Spleen (tissue), 11 donors: ENCODE data around the gene ZFP62. TPM values are rescaled to one million over a fixed set of nuclear protein-coding genes. Genes with fewer than 3 reads are reported as not detected.

Experiments
- DNase-seq: peaks from one replicate; pipeline ENCODE4 v3.0.0-alpha.2; 2020
- H3K27ac ChIP-seq, 8 donors: fragments of 200-600 bp; sonication (generic) in 7 of 8; 1 replicate in 4 of 8; 2 replicates in 4 of 8; pipeline versions ENCODE4 v1.5.0 to v1.8.0; 2016 to 2021; ENCODE audit warnings: inconsistent platforms in 4 of 8, mild to moderate bottlenecking in 4 of 8, moderate library complexity in 1 of 8
- H3K27me3 ChIP-seq, 7 donors: fragments of 200-600 bp; sonication (generic) in 6 of 7; replicated peaks in 1 of 7; 1 replicate in 4 of 7; 2 replicates in 3 of 7; pipeline versions ENCODE4 v1.5.0 to v1.8.0; 2016 to 2021; ENCODE audit warnings: inconsistent platforms in 3 of 7, mild to moderate bottlenecking in 1 of 7
- H3K36me3 ChIP-seq, 6 donors: fragments of 200-600 bp; sonication (generic) in 5 of 6; 1 replicate in 4 of 6; 2 replicates in 2 of 6; pipeline versions ENCODE4 v1.5.0 to v1.8.0; 2016 to 2021; ENCODE audit warnings: inconsistent platforms in 2 of 6
- H3K4me1 ChIP-seq, 6 donors: fragments of 200-600 bp; sonication (generic) in 5 of 6; 1 replicate in 3 of 6; 2 replicates in 3 of 6; pipeline versions ENCODE4 v1.5.0 to v1.8.0; 2016 to 2021; ENCODE audit warnings: inconsistent platforms in 3 of 6
- H3K4me3 ChIP-seq, 8 donors: fragments of 200-600 bp; sonication (generic) in 7 of 8; 1 replicate in 4 of 8; 2 replicates in 4 of 8; pipeline versions ENCODE4 v1.5.0 to v1.8.0; 2016 to 2021; ENCODE audit warnings: inconsistent platforms in 4 of 8, mild to moderate bottlenecking in 4 of 8, moderate library complexity in 2 of 8
- H3K9me3 ChIP-seq, 8 donors: fragments of 200-600 bp; sonication (generic) in 7 of 8; 1 replicate in 4 of 8; 2 replicates in 4 of 8; pipeline versions ENCODE4 v1.5.0 to v1.8.0; 2016 to 2021; ENCODE audit warnings: inconsistent platforms in 4 of 8
- POLR2A ChIP-seq, 3 donors: fragments of 450-650 bp; IDR thresholded peaks; one replicate each; pipeline ENCODE4 v1.5.1; 2017; ENCODE audit warnings: antibody characterized with exemption in 3 of 3, mild to moderate bottlenecking in 1 of 3
- POLR2AphosphoS5 ChIP-seq, 3 donors: sonication (generic); formaldehyde crosslinking; IDR thresholded peaks; one replicate each; pipeline ENCODE4 v1.5.1; 2017; ENCODE audit warnings: antibody characterized with exemption in 3 of 3
- WGBS, 5 donors: extraction: QIAGEN DNeasy Blood & Tissue Kit in 3 of 5; methylation state at CpG; one replicate each; pipeline versions ENCODE4 v1.1.5 to v1.1.7; 2013 to 2018; 5-methylcytosine and 5-hydroxymethylcytosine counted together
- intact Hi-C: fragments of 100-400 bp; cut with DNase I; formaldehyde crosslinking; loops from one replicate; pipeline ENCODE4 v1.15.0; 2023; ENCODE audit warnings: low total_unique reads
- polyA plus RNA-seq, 3 donors: library from polyadenylated mRNA; stranded (reverse); fragments of 200-250 nt; gene quantifications; one replicate each; pipeline ENCODE4 v1.2.1, GENCODE V29; 2013
- total RNA-seq, 7 donors: library from RNA; depleted of rRNA in 3 of 7; stranded (reverse); fragments of >200 nt in 3 of 7; fragmentation: NEBNext Ultra II Directional in 4 of 7; extraction: Animal tissue kit (Norgen Biotek cat#: 25700) in 4 of 7; gene quantifications; one replicate each; pipeline versions ENCODE4 v1.1.0 to v1.2.1, GENCODE V29; 2016 to 2021
- TF ChIP-seq, protein P1 (sequence below), 11 experiments: fragments of 200-600 bp in 7 of 11; fragments of 450-650 bp in 4 of 11; sonication (generic) in 4 of 11; IDR thresholded peaks in 8 of 11; conservative IDR thresholded peaks in 3 of 11; 1 replicate in 7 of 11; 2 replicates in 4 of 11; pipeline versions ENCODE4 v1.4.0 to v1.8.0; 2016 to 2021; ENCODE audit warnings: antibody characterized with exemption in 11 of 11, inconsistent platforms in 4 of 11, mild to moderate bottlenecking in 1 of 11
- donor health status: healthy with polysubstance abuse.
- donor health status: DM: no; HTN: no; CAD: no; lungs with moderate emphysema.
- donor health status: DM: no; HTN: no; CAD: no.
- donor health status: Bipolar disorder and iron deficiency.
- donor health status: healthy.
- donor health status: DM: no; HTN: no; CAD: no.
- donor health status: DM: yes; HTN: yes; CAD: no.

Gene ZFP62
- total and polyA plus RNA-seq, 10 donors = 20.2 to 31.5 (median 27.6) TPM

DNA sequence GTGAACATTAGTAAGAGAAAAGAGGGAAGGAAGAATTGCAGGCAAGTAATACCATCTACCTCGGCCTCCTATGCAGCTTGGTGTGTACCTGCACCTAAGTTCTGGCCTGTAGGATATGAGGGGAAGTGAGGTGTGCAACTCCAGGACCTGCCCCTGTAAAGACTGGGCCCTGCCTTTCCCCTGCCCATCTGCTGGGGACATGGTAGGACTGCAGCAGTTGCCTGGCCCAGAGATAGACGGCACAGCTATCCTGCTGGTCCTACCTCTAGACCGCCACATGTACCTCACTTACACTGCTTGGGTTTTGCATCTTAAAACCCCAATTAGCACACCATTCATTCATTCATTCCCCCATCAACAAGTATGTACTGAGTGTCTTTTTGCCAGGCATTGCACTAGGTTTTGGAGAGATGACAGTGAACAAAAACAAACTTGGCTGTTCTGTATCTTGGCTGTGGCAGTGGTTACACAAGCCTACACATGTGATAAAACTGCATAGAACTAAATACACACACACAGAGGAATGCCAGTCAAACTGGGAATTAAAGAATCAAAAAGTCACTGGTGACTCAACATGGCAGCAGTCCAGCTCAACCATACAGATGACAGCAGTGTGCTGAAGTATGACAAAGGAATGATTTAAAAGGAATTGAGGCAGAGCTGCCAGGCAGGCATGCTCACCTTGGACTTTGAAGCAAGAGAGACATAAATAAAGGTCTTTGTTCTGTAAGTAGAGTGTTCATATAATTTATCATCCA lies 35.1 kb downstream of the ZFP62 start:
- Histone ChIP-seq H3K4me3 (no peak overlapping the region), H3K9me3 (peaks cover 0 to 18% (median 8%) of the 10 kb centered on the region in 8 donors), H3K27me3 (no peaks in the 10 kb centered on the region), H3K36me3 (peaks cover 0 to 13% (median 0%) of the 10 kb centered on the region in 6 donors), H3K4me1 (peaks cover 6 to 37% (median 17%) of the 10 kb centered on the region in 6 donors), H3K27ac (peak overlapping the region in 1 of 8 donors; percentile 18)
- WGBS, 5 donors = 85 to 100% (median 90%) methylated on average over 3 of the region's 3 CpGs
- no peak for DNase-seq
- intact Hi-C loops = no loop called here
- TF ChIP-seq POLR2AphosphoS5 (IDR thresholded peaks at IDR 0.05) (no peak), POLR2A (IDR thresholded peaks at IDR 0.05) (no peak)
- TF ChIP-seq, protein P1, sequence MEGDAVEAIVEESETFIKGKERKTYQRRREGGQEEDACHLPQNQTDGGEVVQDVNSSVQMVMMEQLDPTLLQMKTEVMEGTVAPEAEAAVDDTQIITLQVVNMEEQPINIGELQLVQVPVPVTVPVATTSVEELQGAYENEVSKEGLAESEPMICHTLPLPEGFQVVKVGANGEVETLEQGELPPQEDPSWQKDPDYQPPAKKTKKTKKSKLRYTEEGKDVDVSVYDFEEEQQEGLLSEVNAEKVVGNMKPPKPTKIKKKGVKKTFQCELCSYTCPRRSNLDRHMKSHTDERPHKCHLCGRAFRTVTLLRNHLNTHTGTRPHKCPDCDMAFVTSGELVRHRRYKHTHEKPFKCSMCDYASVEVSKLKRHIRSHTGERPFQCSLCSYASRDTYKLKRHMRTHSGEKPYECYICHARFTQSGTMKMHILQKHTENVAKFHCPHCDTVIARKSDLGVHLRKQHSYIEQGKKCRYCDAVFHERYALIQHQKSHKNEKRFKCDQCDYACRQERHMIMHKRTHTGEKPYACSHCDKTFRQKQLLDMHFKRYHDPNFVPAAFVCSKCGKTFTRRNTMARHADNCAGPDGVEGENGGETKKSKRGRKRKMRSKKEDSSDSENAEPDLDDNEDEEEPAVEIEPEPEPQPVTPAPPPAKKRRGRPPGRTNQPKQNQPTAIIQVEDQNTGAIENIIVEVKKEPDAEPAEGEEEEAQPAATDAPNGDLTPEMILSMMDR (IDR thresholded peaks at IDR 0.05 in 8 of 11, conservative IDR thresholded peaks at IDR 0.05 in 3 of 11) = no peak

- 66 to 87% (median 77%) methylated on average over 10 of the region's 10 CpGs for WGBS, 5 donors
- Histone ChIP-seq H3K9me3 (peaks cover 0 to 18% (median 8%) of the 10 kb centered on the region in 8 donors), H3K36me3 (peaks cover 0 to 7% (median 0%) of the 10 kb centered on the region in 6 donors), H3K27ac (peak overlapping the region in 1 of 8 donors; percentile 18), H3K4me3 (no peak overlapping the region), H3K27me3 (no peaks in the 10 kb centered on the region), H3K4me1 (peaks cover 1 to 38% (median 20%) of the 10 kb centered on the region in 6 donors)
- intact Hi-C loops = no loop called here
- no peak for TF ChIP-seq POLR2AphosphoS5 (IDR thresholded peaks at IDR 0.05)
- DNase-seq = no peak
Measured at GRCh38 chr5:180824630-180825476, 36.2 kb downstream of the ZFP62 start.

- H3K4me1 ChIP-seq = peaks cover 0 to 30% (median 13%) of the 10 kb centered on the region in 6 donors
- no peaks in the 10 kb centered on the region for H3K36me3 ChIP-seq
- TF ChIP-seq, protein P1 (IDR thresholded peaks at IDR 0.05 in 8 of 11, conservative IDR thresholded peaks at IDR 0.05 in 3 of 11) = no peak
- TF ChIP-seq POLR2A (IDR thresholded peaks at IDR 0.05) (no peak), POLR2AphosphoS5 (IDR thresholded peaks at IDR 0.05) (no peak)
- intact Hi-C loops = no loop called here
- peaks cover 0 to 10% (median 4%) of the 10 kb centered on the region in 8 donors for H3K9me3 ChIP-seq
- no peak overlapping the region for H3K4me3 ChIP-seq
- H3K27ac ChIP-seq = no peak overlapping the region
- H3K27me3 ChIP-seq = no peaks in the 10 kb centered on the region
- DNase-seq = no peak
- 69 to 78% (median 72%) methylated on average over 6 of the region's 6 CpGs for WGBS, 5 donors
Measured at GRCh38 chr5:180823940-180824629, 37.0 kb downstream of the ZFP62 start.

GRCh38 chr5:180823346-180823745 lies 37.7 kb downstream of the ZFP62 start:
- no peaks in the 10 kb centered on the region for H3K36me3 ChIP-seq
- intact Hi-C loops = no loop called here
- DNase-seq = no peak
- no peak overlapping the region for H3K4me3 ChIP-seq
- peaks cover 0 to 3% (median 0%) of the 10 kb centered on the region in 8 donors for H3K9me3 ChIP-seq
- H3K4me1 ChIP-seq = peaks cover 0 to 33% (median 15%) of the 10 kb centered on the region in 6 donors
- H3K27ac ChIP-seq = no peak overlapping the region
- 88 to 96% (median 90%) methylated on average over 6 to 7 of the region's 7 CpGs for WGBS, 5 donors
- TF ChIP-seq, protein P1 (IDR thresholded peaks at IDR 0.05 in 8 of 11, conservative IDR thresholded peaks at IDR 0.05 in 3 of 11) = no peak
- TF ChIP-seq POLR2AphosphoS5 (IDR thresholded peaks at IDR 0.05) (no peak), POLR2A (IDR thresholded peaks at IDR 0.05) (no peak)
- no peaks in the 10 kb centered on the region for H3K27me3 ChIP-seq
